Measurements from ENCODE around the gene PLK1. TPM values are rescaled to one million over a fixed set of nuclear protein-coding genes. Genes with fewer than 3 reads are reported as not detected.

PLK1 gene
- total RNA-seq, 1 donor from 2014 or later = 2.3 TPM

DNA sequence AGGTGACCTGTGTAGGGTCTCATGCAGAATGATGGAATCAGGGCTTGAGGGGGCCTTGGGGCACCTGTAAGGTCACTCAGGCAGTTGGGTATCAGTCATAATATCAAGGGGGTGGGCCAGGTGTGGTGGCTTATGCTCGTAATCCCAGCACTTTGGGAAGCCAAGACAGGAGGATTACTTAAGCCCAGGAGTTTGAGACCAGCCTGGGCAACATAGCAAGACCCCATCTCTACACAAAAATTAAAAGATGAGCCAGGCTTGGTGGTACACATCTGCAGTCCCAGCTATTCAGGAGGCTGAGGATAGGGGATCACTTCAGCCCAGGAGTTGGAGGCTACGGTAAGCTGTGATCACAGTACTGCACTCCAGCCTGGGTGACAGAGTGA is 26.8 kb downstream of the PLK1 start:
- Histone ChIP-seq H3K4me3 (no peak overlapping the region), H3K4me1 (no peaks in the 10 kb centered on the region), H3K36me3 (no peaks in the 10 kb centered on the region), H3K9me3 (peaks cover 6% of the 10 kb centered on the region), H3K27ac (no peak overlapping the region), H3K27me3 (ENCODE audit: low read depth) (peaks cover under 1% of the 10 kb centered on the region)
- intact Hi-C loops (cut with DNase I) = no loop called here
- no peak for ATAC-seq
- no peak for DNase-seq
- TF ChIP-seq, protein P1, sequence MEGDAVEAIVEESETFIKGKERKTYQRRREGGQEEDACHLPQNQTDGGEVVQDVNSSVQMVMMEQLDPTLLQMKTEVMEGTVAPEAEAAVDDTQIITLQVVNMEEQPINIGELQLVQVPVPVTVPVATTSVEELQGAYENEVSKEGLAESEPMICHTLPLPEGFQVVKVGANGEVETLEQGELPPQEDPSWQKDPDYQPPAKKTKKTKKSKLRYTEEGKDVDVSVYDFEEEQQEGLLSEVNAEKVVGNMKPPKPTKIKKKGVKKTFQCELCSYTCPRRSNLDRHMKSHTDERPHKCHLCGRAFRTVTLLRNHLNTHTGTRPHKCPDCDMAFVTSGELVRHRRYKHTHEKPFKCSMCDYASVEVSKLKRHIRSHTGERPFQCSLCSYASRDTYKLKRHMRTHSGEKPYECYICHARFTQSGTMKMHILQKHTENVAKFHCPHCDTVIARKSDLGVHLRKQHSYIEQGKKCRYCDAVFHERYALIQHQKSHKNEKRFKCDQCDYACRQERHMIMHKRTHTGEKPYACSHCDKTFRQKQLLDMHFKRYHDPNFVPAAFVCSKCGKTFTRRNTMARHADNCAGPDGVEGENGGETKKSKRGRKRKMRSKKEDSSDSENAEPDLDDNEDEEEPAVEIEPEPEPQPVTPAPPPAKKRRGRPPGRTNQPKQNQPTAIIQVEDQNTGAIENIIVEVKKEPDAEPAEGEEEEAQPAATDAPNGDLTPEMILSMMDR (IDR thresholded peaks at IDR 0.05) = no peak

DNA sequence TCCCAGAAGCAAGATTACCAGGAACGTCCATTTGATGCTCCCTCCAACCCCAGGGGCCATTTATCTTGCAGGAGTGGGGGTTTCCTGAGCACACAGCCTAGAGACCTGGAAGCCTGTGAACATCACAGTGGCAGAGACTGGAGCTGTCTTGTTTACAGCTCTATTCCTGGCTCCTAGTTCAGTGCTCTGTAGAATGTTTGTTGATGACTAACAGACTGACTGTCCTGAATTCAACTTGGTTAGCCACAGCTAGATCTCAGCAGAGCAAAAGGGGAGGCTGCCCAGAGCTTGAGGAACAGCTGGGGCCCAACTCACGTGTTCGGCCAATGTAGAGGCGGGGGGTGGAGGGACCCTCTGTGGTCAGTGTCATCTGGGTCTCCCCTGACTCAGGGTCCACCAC is 27.8 kb downstream of the PLK1 start:
- intact Hi-C loops (cut with DNase I) = no loop called here
- ATAC-seq (no peak), DNase-seq (no peak)
- H3K4me1 ChIP-seq = no peaks in the 10 kb centered on the region
- no peak overlapping the region for H3K27ac ChIP-seq
- H3K27me3 ChIP-seq (ENCODE audit: low read depth) = peaks cover 10% of the 10 kb centered on the region
- H3K4me3 ChIP-seq = no peak overlapping the region
- TF ChIP-seq, protein P1 (IDR thresholded peaks at IDR 0.05) = no peak
- H3K9me3 ChIP-seq = peaks cover 6% of the 10 kb centered on the region
- no peaks in the 10 kb centered on the region for H3K36me3 ChIP-seq

DNA sequence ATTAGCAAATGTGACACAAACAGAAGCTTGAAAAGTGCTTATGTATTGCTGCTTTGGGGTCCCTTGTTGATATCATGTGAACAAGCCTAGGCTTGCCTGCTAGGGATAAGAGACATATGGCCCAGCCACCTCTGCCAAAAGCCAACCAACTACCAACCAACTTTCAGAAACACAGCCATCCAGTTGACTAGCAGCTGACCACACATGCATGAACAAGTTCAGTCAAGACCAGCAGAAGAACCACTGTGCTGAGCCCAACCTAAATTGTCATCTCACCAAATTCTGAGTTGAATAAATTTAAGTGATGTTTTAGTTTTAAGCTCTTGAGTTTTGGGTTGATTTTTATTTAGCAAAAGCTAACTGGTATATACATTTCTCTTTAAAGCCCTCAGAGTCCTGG is 30.8 kb downstream of the PLK1 start:
- Histone ChIP-seq H3K36me3 (no peaks in the 10 kb centered on the region), H3K27ac (no peak overlapping the region), H3K4me3 (no peak overlapping the region), H3K27me3 (ENCODE audit: low read depth) (peaks cover 40% of the 10 kb centered on the region), H3K4me1 (no peaks in the 10 kb centered on the region), H3K9me3 (peaks cover 6% of the 10 kb centered on the region)
- ATAC-seq (no peak), DNase-seq (no peak)
- intact Hi-C loops (cut with DNase I) = no loop called here
- TF ChIP-seq, protein P1 (IDR thresholded peaks at IDR 0.05) = no peak

DNA sequence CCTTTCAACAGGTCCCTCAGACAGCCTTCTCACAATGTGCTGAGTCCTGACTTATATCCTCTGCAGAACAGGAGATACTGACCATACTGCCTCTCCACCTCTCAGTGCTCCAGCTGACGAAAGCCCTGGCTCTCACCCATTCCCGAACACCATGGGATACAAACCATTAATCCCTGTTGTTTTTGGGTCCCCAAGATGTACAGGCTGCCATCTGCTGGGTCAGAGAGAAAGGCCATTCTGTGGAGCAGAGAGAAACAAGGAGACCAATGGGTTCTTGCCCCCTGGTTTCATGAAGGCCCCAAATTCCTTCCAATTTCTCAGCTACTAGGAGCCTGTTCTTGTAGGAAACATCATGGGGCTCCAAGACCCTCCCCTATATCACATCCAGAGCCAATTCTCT is 31.3 kb downstream of the PLK1 start:
- DNase-seq (no peak), ATAC-seq (no peak)
- H3K9me3 ChIP-seq = peaks cover 6% of the 10 kb centered on the region
- no peaks in the 10 kb centered on the region for H3K4me1 ChIP-seq
- no peak overlapping the region for H3K27ac ChIP-seq
- H3K4me3 ChIP-seq = no peak overlapping the region
- intact Hi-C loops (cut with DNase I) = no loop called here
- no peaks in the 10 kb centered on the region for H3K36me3 ChIP-seq
- TF ChIP-seq, protein P1 (IDR thresholded peaks at IDR 0.05) = no peak
- H3K27me3 ChIP-seq (ENCODE audit: low read depth) = peaks cover 44% of the 10 kb centered on the region

DNA sequence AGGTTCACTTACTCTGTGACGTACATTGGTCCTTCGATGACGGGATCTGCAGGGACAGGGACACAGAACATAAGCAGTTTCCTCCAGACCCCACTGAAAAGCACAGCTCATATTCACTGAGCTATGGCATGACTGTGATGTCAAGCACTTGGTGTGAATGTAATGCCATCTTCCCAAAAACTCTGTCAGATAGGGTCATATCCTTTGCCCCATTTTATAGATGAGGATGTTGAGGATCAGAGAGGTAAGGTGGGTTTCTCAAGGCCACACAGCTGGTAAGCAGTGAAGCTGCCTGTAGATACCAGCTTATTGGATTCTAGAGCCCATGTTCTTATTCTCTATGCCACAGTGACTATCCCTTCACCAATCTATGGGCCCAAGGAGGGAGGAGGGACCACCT is 31.8 kb downstream of the PLK1 start:
- no peak overlapping the region for H3K4me3 ChIP-seq

More for the DNA sequence above, 31.8 kb downstream of the PLK1 start:
- Histone ChIP-seq H3K9me3 (peaks cover 6% of the 10 kb centered on the region), H3K27ac (no peak overlapping the region), H3K4me1 (no peaks in the 10 kb centered on the region), H3K27me3 (ENCODE audit: low read depth) (peaks cover 48% of the 10 kb centered on the region), H3K36me3 (no peaks in the 10 kb centered on the region)
- no peak for DNase-seq
- TF ChIP-seq, protein P1 (IDR thresholded peaks at IDR 0.05) = no peak
- ATAC-seq = no peak
- intact Hi-C loops (cut with DNase I) = no loop called here

Measured in lower lobe of right lung (tissue), 2 donors.